IMR-90 (cell line): ENCODE data around the gene CDH23. TPM values are rescaled to one million over a fixed set of nuclear protein-coding genes. Genes with fewer than 3 reads are reported as not detected.

Source experiments
- ATAC-seq: fragments of 200-7000 bp; cut with Tn5 transposase; 2 replicates; pipeline ENCODE4 v1.9.1; 2020; ENCODE audit warnings: low read depth, mild to moderate bottlenecking, moderate library complexity
- BruUV-seq: library from RNA; stranded (reverse); fragments of 400-500 nt; replicated peaks from 2 replicates; lab custom pipeline; 2021; lab: Mats Ljungman, UMichigan
- CTCF ChIA-PET: fragments of 300-600 bp; formaldehyde crosslinking; extraction: SDS; loops from one replicate; lab custom pipeline; 2021; ENCODE audit warnings: antibody characterized with exemption; lab: Yijun Ruan, JAX
- POLR2A ChIA-PET: fragments of 300-600 bp; sonication (Branson Sonifier 250); formaldehyde crosslinking; loops from one replicate; lab custom pipeline; 2022; ENCODE audit warnings: antibody characterized with exemption; ENCODE audit not compliant: unreplicated experiment; lab: Charles Lee
- DNase-seq: peaks from one replicate; pipeline ENCODE4 v3.0.0; 2013
- H2AFZ ChIP-seq: replicated peaks from 2 replicates; pipeline ENCODE3; 2013; ENCODE audit warnings: low read length, mild to moderate bottlenecking; ENCODE audit not compliant: poor library complexity
- H2AK5ac ChIP-seq: 2 replicates; pipeline ENCODE4 v1.6.1; 2013; ENCODE audit warnings: low read depth, low read length, inconsistent platforms
- H2AK9ac ChIP-seq: replicated peaks from 2 replicates; pipeline ENCODE3; 2013; ENCODE audit warnings: mild to moderate bottlenecking, low read depth, low read length, moderate library complexity; ENCODE audit not compliant: poor library complexity
- H2BK120ac ChIP-seq: 2 replicates; pipeline ENCODE4 v1.6.1; 2013; ENCODE audit warnings: low read depth, low read length, inconsistent platforms
- H2BK15ac ChIP-seq: 3 replicates; pipeline ENCODE4 v1.6.1; 2013; ENCODE audit warnings: low read depth, low read length, inconsistent platforms
- H2BK20ac ChIP-seq: 2 replicates; pipeline ENCODE4 v1.6.1; 2013; ENCODE audit warnings: low read depth, mild to moderate bottlenecking, inconsistent platforms, low read length, moderate library complexity
- H2BK5ac ChIP-seq: 2 replicates; pipeline ENCODE4 v1.6.1; 2013; ENCODE audit warnings: mild to moderate bottlenecking, low read depth, low read length, inconsistent platforms; ENCODE audit not compliant: poor library complexity, severe bottlenecking
- H3K14ac ChIP-seq: replicated peaks from 2 replicates; pipeline ENCODE4 v1.6.1; 2013; ENCODE audit warnings: low read depth, low read length, inconsistent platforms
- H3K18ac ChIP-seq: 2 replicates; pipeline ENCODE4 v1.6.1; 2013; ENCODE audit warnings: low read depth, low read length, control low read depth
- H3K23ac ChIP-seq: 2 replicates; pipeline ENCODE4 v1.6.1; 2013; ENCODE audit warnings: low read depth, low read length, inconsistent platforms
- H3K27ac ChIP-seq: 2 replicates; pipeline ENCODE4 v1.5.1; 2013; ENCODE audit warnings: mild to moderate bottlenecking, control low read depth, low read length; ENCODE audit not compliant: insufficient read depth
- H3K27me3 ChIP-seq: 2 replicates; pipeline ENCODE4 v1.6.1; 2013; ENCODE audit warnings: low read length; ENCODE audit not compliant: control insufficient read depth, insufficient read depth
- H3K36me3 ChIP-seq: 2 replicates; pipeline ENCODE4 v1.6.1; 2013; ENCODE audit warnings: low read length, mixed read lengths; ENCODE audit not compliant: control insufficient read depth, insufficient read depth
- H3K4ac ChIP-seq: 2 replicates; pipeline ENCODE4 v1.6.1; 2013; ENCODE audit warnings: low read depth, low read length, inconsistent platforms
- H3K4me1 ChIP-seq: 2 replicates; pipeline ENCODE4 v1.6.1; 2013; ENCODE audit warnings: low read length, mixed read lengths; ENCODE audit not compliant: control insufficient read depth, insufficient read depth
- H3K4me2 ChIP-seq: 2 replicates; pipeline ENCODE4 v1.6.1; 2013; ENCODE audit warnings: low read depth, mild to moderate bottlenecking, control low read depth, low read length, moderate library complexity
- H3K4me3 ChIP-seq: 2 replicates; pipeline ENCODE4 v1.5.1; 2013; ENCODE audit warnings: low read depth, mild to moderate bottlenecking, control low read depth, low read length, moderate library complexity; ENCODE audit not compliant: insufficient read depth
- H3K56ac ChIP-seq: 2 replicates; pipeline ENCODE4 v1.6.1; 2013; ENCODE audit warnings: low read length, inconsistent platforms; ENCODE audit not compliant: insufficient read depth; ENCODE audit errors: extremely low read depth
- H3K79me1 ChIP-seq, 2 experiments: 2 replicates each; pipeline ENCODE4 v1.6.1; 2013; ENCODE audit warnings: low read length in 2 of 2, inconsistent platforms in 1 of 2, low read depth in 1 of 2
- H3K9ac ChIP-seq: 2 replicates; pipeline ENCODE4 v1.6.1; 2013; ENCODE audit warnings: low read depth, low read length, control low read depth
- H3K9me1 ChIP-seq: 2 replicates; pipeline ENCODE4 v1.6.1; 2013; ENCODE audit warnings: low read length, inconsistent platforms; ENCODE audit not compliant: insufficient read depth
- H3K9me3 ChIP-seq: 2 replicates; pipeline ENCODE4 v1.6.1; 2013; ENCODE audit warnings: low read length; ENCODE audit not compliant: control insufficient read depth, insufficient read depth
- H4K20me1 ChIP-seq: 2 replicates; pipeline ENCODE4 v1.6.1; 2013; ENCODE audit warnings: low read length, inconsistent platforms; ENCODE audit not compliant: insufficient read depth
- H4K5ac ChIP-seq: 2 replicates; pipeline ENCODE4 v1.6.1; 2013; ENCODE audit warnings: mild to moderate bottlenecking, low read depth, low read length, control low read depth
- H4K8ac ChIP-seq, 2 experiments: 2 replicates each; pipeline ENCODE4 v1.6.1; 2013; ENCODE audit warnings: low read depth in 2 of 2, low read length in 2 of 2, control low read depth in 1 of 2, inconsistent platforms in 1 of 2
- H4K91ac ChIP-seq: 2 replicates; pipeline ENCODE4 v1.6.1; 2013; ENCODE audit warnings: low read depth, low read length, inconsistent platforms; ENCODE audit not compliant: insufficient read depth
- BHLHE40 ChIP-seq: fragments of 150-350 bp; IDR thresholded peaks from 2 replicates; pipeline ENCODE4 v1.6.1; 2016; ENCODE audit warnings: mild to moderate bottlenecking, low read depth, low read length
- CHD1 ChIP-seq: IDR thresholded peaks from 2 replicates; pipeline ENCODE4 v1.6.1; 2012; ENCODE audit warnings: low read depth, low read length, improper control_type of control experiment
- CTCF ChIP-seq: conservative IDR thresholded peaks from 2 replicates; pipeline ENCODE4 v1.5.1; 2012; ENCODE audit warnings: mild to moderate bottlenecking, low read depth, low read length, improper control_type of control experiment
- FOS ChIP-seq: fragments of 150-350 bp; IDR thresholded peaks from 2 replicates; pipeline ENCODE4 v1.6.1; 2016; ENCODE audit warnings: low read depth, low read length
- NFE2L2 ChIP-seq: fragments of 150-350 bp; IDR thresholded peaks from 2 replicates; pipeline ENCODE4 v1.6.1; 2016; ENCODE audit warnings: low read depth, mild to moderate bottlenecking, low read length
- POLR2A ChIP-seq: IDR thresholded peaks from 2 replicates; pipeline ENCODE4 v1.6.1; 2012; ENCODE audit warnings: mild to moderate bottlenecking, low read depth, low read length
- RAD21 ChIP-seq: IDR thresholded peaks from 2 replicates; pipeline ENCODE4 v1.6.1; 2012; ENCODE audit warnings: low read length, improper control_type of control experiment
- SMC3 ChIP-seq: fragments of 150-350 bp; IDR thresholded peaks from 2 replicates; pipeline ENCODE4 v1.6.1; 2016; ENCODE audit warnings: low read depth, mild to moderate bottlenecking, antibody characterized with exemption, low read length, moderate library complexity
- WGBS, 2 experiments: methylation state at CpG; one replicate each; pipeline versions ENCODE4 v1.1.5 to v1.1.7; 2013; ENCODE audit warnings: missing lambda C conversion rate in 2 of 2; ENCODE audit not compliant: insufficient read length in 1 of 2; ENCODE audit errors: extremely low coverage in 2 of 2; 5-methylcytosine and 5-hydroxymethylcytosine counted together
- dilution Hi-C: fragments of 300-500 bp; cut with HindIII; formaldehyde crosslinking; loops from one replicate; pipeline ENCODE4 v1.14.3; 2018; ENCODE audit warnings: low sequenced_read_pairs; ENCODE audit not compliant: unreplicated experiment
- in situ Hi-C: fragments of 300-500 bp; cut with MboI; formaldehyde crosslinking; loops from 3 replicates; pipeline ENCODE4 v1.14.3; 2019; ENCODE audit warnings: low sequenced_read_pairs, inconsistent platforms, mixed read lengths
- intact Hi-C: fragments of 100-400 bp; cut with micrococcal nuclease; formaldehyde crosslinking; loops from 2 replicates; pipeline ENCODE4 v1.10.0; 2022
- polyA plus RNA-seq, 3 experiments: library from polyadenylated mRNA; depleted of rRNA; stranded (reverse); fragments of >200 nt; gene quantifications; 2 replicates each; pipeline ENCODE4 v1.2.3, GENCODE V29; 2012; ENCODE audit warnings: low replicate concordance in 1 of 3
- total RNA-seq: library from RNA; depleted of rRNA; stranded (reverse); fragments of >200 nt; gene quantifications from 2 replicates; pipeline ENCODE4 v1.2.3, GENCODE V29; 2012

Gene CDH23
- total and polyA plus RNA-seq, 2 of the 4 experiments (the other 2 are of a cell fraction), result under 0.01 to 0.03 TPM

- Histone ChIP-seq H2AK5ac (no peak overlapping the region), H3K23ac (no peak overlapping the region), H3K4me2 (no peak overlapping the region), H3K36me3 (no peaks in the 10 kb centered on the region), H2BK20ac (no peak overlapping the region), H2AFZ (no peak overlapping the region), H2BK120ac (no peak overlapping the region), H3K9me3 (no peaks in the 10 kb centered on the region), H2AK9ac (no peak overlapping the region), H3K9ac (no peak overlapping the region), H4K8ac (no peak overlapping the region), H3K4me3 (no peak overlapping the region), H3K56ac (no peak overlapping the region), H4K91ac (no peak overlapping the region), H3K27me3 (peaks cover 43% of the 10 kb centered on the region), H3K4me1 (no peaks in the 10 kb centered on the region), H3K79me1 (no peaks in the 10 kb centered on the region), H3K14ac (no peak overlapping the region), H3K27ac (no peak overlapping the region), H2BK5ac (no peak overlapping the region), H3K9me1 (no peaks in the 10 kb centered on the region), H4K5ac (no peak overlapping the region), H3K18ac (no peak overlapping the region), H4K20me1 (no peaks in the 10 kb centered on the region), H2BK15ac (no peak overlapping the region), H3K4ac (no peak overlapping the region)
- dilution Hi-C loops, result no loop called here
- intact Hi-C loops, result no loop called here
- ATAC-seq (no peak), DNase-seq (no peak)
- no peak for TF ChIP-seq FOS
- TF ChIP-seq CTCF, result no peak
- TF ChIP-seq POLR2A, result no peak
- TF ChIP-seq CHD1, result no peak
- TF ChIP-seq SMC3, result no peak
- no peak for TF ChIP-seq BHLHE40
- no peak for TF ChIP-seq NFE2L2
- no peak for TF ChIP-seq RAD21
- in situ Hi-C loops, result no loop called here
- BruUV-seq, result no TSS peak
- 0% methylated on average over 1 of the region's 5 CpGs; no CpG with 5 or more reads in 1 of the 2 experiments for WGBS, 2 experiments
- CTCF ChIA-PET, result no interaction called here
- POLR2A ChIA-PET, result no interaction called here
Measured at GRCh38 chr10:71502851-71503250, 106.1 kb downstream of the CDH23 start.
